Fibroblast of lung (primary cell): Measurements from ENCODE around the gene CLEC19A. TPM values are rescaled to one million over a fixed set of nuclear protein-coding genes. Genes with fewer than 3 reads are reported as not detected.

Experiments
- DNase-seq, 2 donors: peaks; one replicate each; pipeline versions ENCODE4 v3.0.0 to v3.0.0-alpha.2; 2010; ENCODE audit warnings: low read depth in 2 of 2
- H2AFZ ChIP-seq: 2 replicates; pipeline ENCODE4 v1.5.1; 2012; ENCODE audit warnings: low read length, control low read depth, inconsistent platforms
- H3K27ac ChIP-seq: 2 replicates; pipeline ENCODE4 v1.5.1; 2011; ENCODE audit warnings: low read length, control low read depth; ENCODE audit not compliant: insufficient read depth
- H3K27me3 ChIP-seq: 2 replicates; pipeline ENCODE4 v1.5.1; 2011; ENCODE audit warnings: mild to moderate bottlenecking, low read length; ENCODE audit not compliant: control insufficient read depth, insufficient read depth
- H3K36me3 ChIP-seq: 2 replicates; pipeline ENCODE4 v1.5.1; 2011; ENCODE audit warnings: low read length; ENCODE audit not compliant: control insufficient read depth, insufficient read depth
- H3K4me1 ChIP-seq: 2 replicates; pipeline ENCODE4 v1.5.1; 2011; ENCODE audit warnings: low read length; ENCODE audit not compliant: control insufficient read depth, insufficient read depth; ENCODE audit errors: extremely low read depth
- H3K4me2 ChIP-seq: 2 replicates; pipeline ENCODE4 v1.5.1; 2011; ENCODE audit warnings: low read length, control low read depth; ENCODE audit not compliant: insufficient read depth; ENCODE audit errors: extremely low read depth
- H3K4me3 ChIP-seq, 4 experiments: fragments of 200-600 bp in 1 of 4; sonication (generic) in 1 of 4; replicated peaks in 1 of 4; 2 replicates each; pipeline ENCODE4 v1.5.1; 2011 to 2016; ENCODE audit warnings: low read length in 4 of 4, low read depth in 3 of 4, mild to moderate bottlenecking in 3 of 4, control low read depth in 2 of 4, inconsistent platforms in 1 of 4, mixed read lengths in 1 of 4; ENCODE audit not compliant: insufficient read depth in 1 of 4; ENCODE audit errors: control extremely low read depth in 1 of 4
- H3K79me2 ChIP-seq: 2 replicates; pipeline ENCODE4 v1.5.1; 2012; ENCODE audit warnings: mild to moderate bottlenecking, low read length, inconsistent platforms; ENCODE audit not compliant: control insufficient read depth, insufficient read depth
- H3K9ac ChIP-seq: 2 replicates; pipeline ENCODE4 v1.5.1; 2011; ENCODE audit warnings: mild to moderate bottlenecking, low read length, control low read depth; ENCODE audit not compliant: insufficient read depth
- H3K9me3 ChIP-seq: 2 replicates; pipeline ENCODE4 v1.5.1; 2012; ENCODE audit warnings: low read depth, low read length; ENCODE audit not compliant: control insufficient read depth, insufficient read depth
- H4K20me1 ChIP-seq: 2 replicates; pipeline ENCODE4 v1.5.1; 2011; ENCODE audit warnings: low read length; ENCODE audit not compliant: control insufficient read depth, insufficient read depth; ENCODE audit errors: extremely low read depth
- CTCF ChIP-seq, 2 donors: IDR thresholded peaks in 1 of 2; conservative IDR thresholded peaks in 1 of 2; 1 replicate in 1 of 2; 2 replicates in 1 of 2; pipeline ENCODE4 v1.5.1; 2011 to 2012; ENCODE audit warnings: low read length in 2 of 2, control low read depth in 1 of 2, inconsistent platforms in 1 of 2, low read depth in 1 of 2, mild to moderate bottlenecking in 1 of 2
- EZH2 ChIP-seq: IDR thresholded peaks from 2 replicates; pipeline ENCODE4 v1.5.1; 2012; ENCODE audit warnings: low read length, control low read depth, mild to moderate bottlenecking; ENCODE audit errors: missing control alignments
- polyA plus RNA-seq, 2 donors: library from polyadenylated mRNA; depleted of rRNA in 1 of 2; stranded (reverse) in 1 of 2; unstranded in 1 of 2; fragments of >200 nt; gene quantifications; 2 replicates each; pipeline ENCODE4 v1.2.1, GENCODE V29; 2011 to 2012; ENCODE audit warnings: missing spikeins in 1 of 2
- total RNA-seq: library from RNA; depleted of rRNA; stranded (reverse); fragments of >200 nt; gene quantifications from 2 replicates; pipeline ENCODE4 v1.2.1, GENCODE V29; 2014

The CLEC19A gene
- total and polyA plus RNA-seq, 2 donors (not counting 1 experiment from before 2014, with no cell fraction given): not detected

GRCh38 chr16:19269098-19269497, 16.4 kb upstream of the CLEC19A start:
- Histone ChIP-seq H3K27me3 (no peaks in the 10 kb centered on the region), H3K9me3 (no peaks in the 10 kb centered on the region), H3K79me2 (no peaks in the 10 kb centered on the region), H3K4me1 (no peaks in the 10 kb centered on the region), H4K20me1 (no peaks in the 10 kb centered on the region), H3K4me2 (no peak overlapping the region), H2AFZ (no peak overlapping the region), H3K36me3 (no peaks in the 10 kb centered on the region), H3K4me3 (no peak overlapping the region), H3K9ac (no peak overlapping the region), H3K27ac (no peak overlapping the region)
- no peak for DNase-seq
- TF ChIP-seq CTCF (conservative IDR thresholded peaks at IDR 0.05 in 1 of 2, IDR thresholded peaks at IDR 0.05 in 1 of 2; ENCODE audit: low read depth in 1 of 2, low read length in 2 of 2): no peak
- no peak for TF ChIP-seq EZH2

GRCh38 chr16:19274165-19274797, 11.2 kb upstream of the CLEC19A start:
- no peak overlapping the region for H3K9ac ChIP-seq

GRCh38 chr16:19278403-19278802, 7.1 kb upstream of the CLEC19A start:
- Histone ChIP-seq H3K36me3 (no peaks in the 10 kb centered on the region), H2AFZ (no peak overlapping the region), H3K4me1 (no peaks in the 10 kb centered on the region), H3K27ac (no peak overlapping the region), H3K27me3 (no peaks in the 10 kb centered on the region), H3K9ac (no peak overlapping the region), H3K9me3 (no peaks in the 10 kb centered on the region), H3K79me2 (no peaks in the 10 kb centered on the region), H3K4me3 (no peak overlapping the region), H3K4me2 (no peak overlapping the region), H4K20me1 (no peaks in the 10 kb centered on the region)
- DNase-seq: no peak
- TF ChIP-seq EZH2: no peak
- no peak for TF ChIP-seq CTCF (conservative IDR thresholded peaks at IDR 0.05 in 1 of 2, IDR thresholded peaks at IDR 0.05 in 1 of 2; ENCODE audit: low read depth in 1 of 2, low read length in 2 of 2)

More at GRCh38 chr16:19274165-19274797, 11.2 kb upstream of the CLEC19A start:
- Histone ChIP-seq H3K4me3 (no peak overlapping the region), H3K27me3 (no peaks in the 10 kb centered on the region), H3K9me3 (no peaks in the 10 kb centered on the region), H3K36me3 (no peaks in the 10 kb centered on the region), H3K79me2 (no peaks in the 10 kb centered on the region), H4K20me1 (no peaks in the 10 kb centered on the region), H3K27ac (no peak overlapping the region), H3K4me2 (no peak overlapping the region), H2AFZ (no peak overlapping the region), H3K4me1 (no peaks in the 10 kb centered on the region)
- no peak for TF ChIP-seq CTCF (conservative IDR thresholded peaks at IDR 0.05 in 1 of 2, IDR thresholded peaks at IDR 0.05 in 1 of 2; ENCODE audit: low read depth in 1 of 2, low read length in 2 of 2)
- TF ChIP-seq EZH2: no peak
- DNase-seq: no peak
